Neural progenitor cell (in vitro differentiated cells): ENCODE data around the gene ASTN2. TPM values are rescaled to one million over a fixed set of nuclear protein-coding genes. Genes with fewer than 3 reads are reported as not detected.

Experiments used
- DNase-seq: peaks from one replicate; pipeline ENCODE4 v3.0.0-alpha.2; 2016; ENCODE audit warnings: low spot score
- H2AFZ ChIP-seq: fragments of 200-600 bp; sonication (generic); replicated peaks from 2 replicates; pipeline ENCODE4 v1.6.1; 2016; ENCODE audit warnings: antibody characterized with exemption
- H3F3A ChIP-seq: fragments of 200-600 bp; sonication (generic); 2 replicates; pipeline ENCODE4 v1.6.1; 2016; ENCODE audit warnings: antibody characterized with exemption, low read depth
- H3K27ac ChIP-seq: fragments of 200-600 bp; sonication (generic); 2 replicates; pipeline ENCODE4 v1.5.1; 2016; ENCODE audit warnings: mild to moderate bottlenecking
- H3K27me3 ChIP-seq: fragments of 200-600 bp; sonication (generic); 2 replicates; pipeline ENCODE4 v1.6.1; 2016; ENCODE audit warnings: mild to moderate bottlenecking, moderate library complexity
- H3K36me3 ChIP-seq: fragments of 200-600 bp; sonication (generic); 2 replicates; pipeline ENCODE4 v1.5.1; 2016
- H3K4me1 ChIP-seq: fragments of 200-600 bp; sonication (generic); 2 replicates; pipeline ENCODE4 v1.6.1; 2016; ENCODE audit warnings: mixed run types
- H3K4me2 ChIP-seq: fragments of 200-600 bp; sonication (generic); 2 replicates; pipeline ENCODE4 v1.6.1; 2016
- H3K4me3 ChIP-seq: fragments of 200-600 bp; sonication (generic); 2 replicates; pipeline ENCODE4 v1.5.1; 2016
- H3K79me2 ChIP-seq: fragments of 200-600 bp; sonication (generic); 2 replicates; pipeline ENCODE4 v1.6.1; 2016; ENCODE audit warnings: low read depth
- H3K9ac ChIP-seq: fragments of 200-600 bp; sonication (generic); 2 replicates; pipeline ENCODE4 v1.6.1; 2016
- H3K9me3 ChIP-seq: fragments of 200-600 bp; sonication (generic); 2 replicates; pipeline ENCODE4 v1.5.1; 2016; ENCODE audit warnings: low read depth
- H4K20me1 ChIP-seq: fragments of 200-600 bp; sonication (generic); 2 replicates; pipeline ENCODE4 v1.6.1; 2016; ENCODE audit warnings: low read depth
- H3K27ac Mint-ChIP-seq: 3 replicates; pipeline ENCODE4 v1.8.0; 2021; ENCODE audit warnings: mixed read lengths
- H3K27me3 Mint-ChIP-seq: 2 replicates; pipeline ENCODE4 v1.8.0; 2022; ENCODE audit warnings: low read depth, mild to moderate bottlenecking, inconsistent platforms, moderate library complexity, mixed read lengths; ENCODE audit not compliant: insufficient read depth
- H3K36me3 Mint-ChIP-seq: 3 replicates; pipeline ENCODE4 v1.8.0; 2021; ENCODE audit warnings: mixed read lengths
- H3K4me1 Mint-ChIP-seq: 3 replicates; pipeline ENCODE4 v1.8.0; 2021; ENCODE audit warnings: mixed read lengths
- H3K4me3 Mint-ChIP-seq: 3 replicates; pipeline ENCODE4 v1.8.0; 2021; ENCODE audit warnings: mild to moderate bottlenecking, moderate library complexity, mixed read lengths
- H3K9me3 Mint-ChIP-seq: 3 replicates; pipeline ENCODE4 v1.8.0; 2020; ENCODE audit warnings: mixed read lengths
- CTCF ChIP-seq: fragments of 200-600 bp; sonication (generic); IDR thresholded peaks from 2 replicates; pipeline ENCODE4 v1.5.1; 2017; ENCODE audit warnings: antibody characterized with exemption, mild to moderate bottlenecking
- EZH2 ChIP-seq: fragments of 200-600 bp; sonication (generic); IDR thresholded peaks from 2 replicates; pipeline ENCODE4 v1.6.1; 2017; ENCODE audit warnings: antibody characterized with exemption, mild to moderate bottlenecking, moderate library complexity
- EZH2phosphoT487 ChIP-seq: fragments of 200-600 bp; sonication (generic); IDR thresholded peaks from 2 replicates; pipeline ENCODE4 v1.6.1; 2017; ENCODE audit warnings: antibody characterized with exemption
- total RNA-seq: library from RNA; depleted of rRNA; stranded (reverse); fragments of >200 nt; gene quantifications from 2 replicates; pipeline ENCODE4 v1.2.3, GENCODE V29; 2015; ENCODE audit warnings: low replicate concordance

The ASTN2 gene
- total RNA-seq, 1 donor from 2014 or later, result 8.0 TPM

- no peak overlapping the region for H3K4me2 ChIP-seq
- DNase-seq, result no peak
- H2AFZ ChIP-seq, result no peak overlapping the region
- H3F3A ChIP-seq, result no peaks in the 10 kb centered on the region
- H3K4me3 ChIP-seq, result no peak overlapping the region
- peaks cover 3% of the 10 kb centered on the region for H3K4me1 ChIP-seq
- no peak overlapping the region for H3K9ac ChIP-seq
- H4K20me1 ChIP-seq, result no peaks in the 10 kb centered on the region
- H3K9me3 Mint-ChIP-seq, result no peaks in the 10 kb centered on the region
- no peak overlapping the region for H3K4me3 Mint-ChIP-seq
- H3K36me3 Mint-ChIP-seq, result no peaks in the 10 kb centered on the region
- H3K36me3 ChIP-seq, result no peaks in the 10 kb centered on the region
- H3K4me1 Mint-ChIP-seq, result no peaks in the 10 kb centered on the region
- no peaks in the 10 kb centered on the region for H3K27me3 ChIP-seq
- H3K79me2 ChIP-seq, result no peaks in the 10 kb centered on the region
- no peaks in the 10 kb centered on the region for H3K9me3 ChIP-seq
- H3K27ac Mint-ChIP-seq, result no peak overlapping the region
- TF ChIP-seq CTCF (no peak), EZH2 (no peak), EZH2phosphoT487 (no peak)
- no peak overlapping the region for H3K27ac ChIP-seq
- no peaks in the 10 kb centered on the region for H3K27me3 Mint-ChIP-seq
Measured at GRCh38 chr9:117214416-117214815, 200.4 kb downstream of the ASTN2 start.

GRCh38 chr9:117211280-117211679, 203.6 kb downstream of the ASTN2 start:
- H3K4me3 Mint-ChIP-seq, result no peak overlapping the region
- no peak for DNase-seq
- H3K9me3 Mint-ChIP-seq, result peaks cover 2% of the 10 kb centered on the region
- Histone ChIP-seq H3K27me3 (no peaks in the 10 kb centered on the region), H3K4me3 (no peak overlapping the region), H3K36me3 (no peaks in the 10 kb centered on the region), H3K4me1 (peaks cover 3% of the 10 kb centered on the region), H3K27ac (no peak overlapping the region), H3K4me2 (no peak overlapping the region), H3K9ac (no peak overlapping the region), H3F3A (no peaks in the 10 kb centered on the region), H3K9me3 (no peaks in the 10 kb centered on the region), H3K79me2 (no peaks in the 10 kb centered on the region), H2AFZ (no peak overlapping the region), H4K20me1 (no peaks in the 10 kb centered on the region)
- H3K27ac Mint-ChIP-seq, result no peak overlapping the region
- H3K36me3 Mint-ChIP-seq, result no peaks in the 10 kb centered on the region
- no peaks in the 10 kb centered on the region for H3K4me1 Mint-ChIP-seq
- TF ChIP-seq CTCF (no peak), EZH2phosphoT487 (no peak), EZH2 (no peak)
- H3K27me3 Mint-ChIP-seq, result no peaks in the 10 kb centered on the region

GRCh38 chr9:117205806-117206205, 209.1 kb downstream of the ASTN2 start:
- no peaks in the 10 kb centered on the region for H3K27me3 ChIP-seq
- H3K36me3 Mint-ChIP-seq, result no peaks in the 10 kb centered on the region
- no peaks in the 10 kb centered on the region for H3K27me3 Mint-ChIP-seq
- H3K4me1 Mint-ChIP-seq, result no peaks in the 10 kb centered on the region
- no peak overlapping the region for H3K4me2 ChIP-seq
- TF ChIP-seq EZH2 (no peak), CTCF (no peak), EZH2phosphoT487 (no peak)
- no peaks in the 10 kb centered on the region for H3K9me3 ChIP-seq
- H3K9me3 Mint-ChIP-seq, result peaks cover 4% of the 10 kb centered on the region
- H3K4me1 ChIP-seq, result no peaks in the 10 kb centered on the region
- no peaks in the 10 kb centered on the region for H3F3A ChIP-seq
- H3K79me2 ChIP-seq, result no peaks in the 10 kb centered on the region
- no peak overlapping the region for H2AFZ ChIP-seq
- DNase-seq, result no peak
- H3K4me3 Mint-ChIP-seq, result no peak overlapping the region
- no peaks in the 10 kb centered on the region for H3K36me3 ChIP-seq
- H3K4me3 ChIP-seq, result no peak overlapping the region
- no peak overlapping the region for H3K27ac Mint-ChIP-seq
- H3K27ac ChIP-seq, result no peak overlapping the region
- H4K20me1 ChIP-seq, result no peaks in the 10 kb centered on the region
- H3K9ac ChIP-seq, result no peak overlapping the region
